HG02571 (cell line): ENCODE measurements around the gene ENDOV.
A peak's percentile ranks its signal among the peaks of the same experiment; 100 is the strongest.

Experiments
- ATAC-seq: cut with Tn5 transposase; IDR thresholded peaks from one replicate; pipeline ENCODE4 v1.9.1; 2021; ENCODE audit warnings: mild to moderate bottlenecking, moderate library complexity; ENCODE audit not compliant: unreplicated experiment

The ENDOV gene

DNA sequence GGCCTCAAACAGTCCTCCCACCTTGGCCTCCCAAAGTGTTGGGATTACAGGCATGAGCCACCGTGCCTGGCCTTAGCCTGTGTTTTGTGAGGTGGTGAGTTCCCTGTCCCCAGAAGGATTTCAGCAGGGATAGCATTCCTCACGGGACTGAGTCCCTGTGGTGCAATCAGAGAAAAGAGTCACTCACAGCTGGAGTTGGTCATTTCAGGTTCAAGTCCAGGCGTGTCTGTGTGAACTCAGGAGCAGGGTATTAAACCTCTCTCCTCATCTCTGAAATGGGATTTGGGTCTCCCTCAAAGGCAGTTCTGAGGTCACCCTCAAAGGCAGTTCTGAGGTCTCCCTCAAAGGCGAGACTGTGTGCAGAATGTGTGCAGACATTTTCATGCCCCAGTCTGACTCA, 32.8 kb downstream of the ENDOV start:
- no peak for ATAC-seq

DNA sequence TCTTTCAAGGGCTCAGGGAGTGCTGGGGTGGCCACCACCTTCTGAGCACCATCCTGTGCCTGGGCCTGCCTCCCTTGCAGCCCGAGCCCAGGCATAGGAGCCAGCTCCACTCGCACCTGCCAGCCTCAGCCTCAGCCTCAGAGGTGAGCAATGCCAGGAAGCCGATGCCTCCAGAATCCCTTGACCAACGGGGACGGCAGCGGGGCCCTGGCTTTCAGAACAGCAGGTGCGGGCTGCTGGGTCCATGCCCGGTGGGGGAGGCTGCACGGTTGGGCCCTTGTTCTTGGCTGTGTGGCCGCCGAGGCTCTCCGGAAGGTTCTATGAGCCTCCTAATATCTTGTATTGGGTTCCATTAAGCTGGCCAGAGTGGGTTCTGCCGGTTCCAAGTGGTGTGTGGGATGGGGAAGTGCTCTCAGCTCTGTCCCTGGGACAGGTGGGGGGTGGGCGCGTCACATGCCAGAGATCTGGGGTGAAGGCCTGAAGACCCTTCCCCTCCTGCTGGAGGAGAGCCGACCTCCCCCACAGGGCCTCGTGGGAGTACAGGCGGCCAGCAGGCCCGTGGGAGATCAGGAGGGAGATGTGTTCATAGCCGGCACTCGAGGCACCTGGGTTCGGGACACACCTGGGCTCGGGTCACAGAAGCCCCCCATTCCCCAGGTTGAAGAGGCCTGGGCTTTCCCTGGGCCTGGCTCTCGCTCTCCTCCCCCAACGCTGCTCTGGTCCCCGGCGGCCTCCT, 34.4 kb downstream of the ENDOV start:
- no peak for ATAC-seq

DNA sequence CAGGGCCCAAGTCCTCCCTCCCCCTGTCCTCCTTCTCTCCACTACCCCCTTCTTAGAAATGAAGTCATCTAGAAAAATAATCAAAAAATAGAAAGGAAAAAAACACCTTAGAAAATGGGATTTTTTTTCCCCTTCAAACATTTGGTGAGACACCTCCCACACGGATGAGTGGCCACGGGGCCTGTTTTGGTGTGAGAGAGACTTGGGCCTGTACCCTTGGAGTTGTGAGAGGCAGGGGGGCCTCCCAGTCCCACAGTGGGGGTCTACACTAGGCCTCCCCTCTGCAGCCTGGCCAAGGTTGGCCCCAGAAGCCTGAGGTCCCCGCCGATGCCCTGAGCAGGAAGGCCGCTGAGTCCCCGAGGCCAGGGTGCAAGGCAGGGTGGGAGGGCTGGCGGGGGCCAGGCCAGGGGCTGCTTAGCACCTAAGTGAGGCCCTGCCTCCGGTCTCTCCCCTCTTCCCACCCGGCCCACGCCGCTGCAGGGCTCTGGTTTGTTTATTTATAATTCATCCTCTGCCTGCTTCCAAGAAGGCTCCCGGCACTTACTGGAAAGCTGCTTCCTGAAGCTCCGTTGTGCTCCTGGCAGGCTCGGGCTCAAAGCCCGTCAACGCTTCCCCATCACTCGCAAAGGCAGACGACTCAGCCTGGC, 35.1 kb downstream of the ENDOV start:
- no peak for ATAC-seq

DNA sequence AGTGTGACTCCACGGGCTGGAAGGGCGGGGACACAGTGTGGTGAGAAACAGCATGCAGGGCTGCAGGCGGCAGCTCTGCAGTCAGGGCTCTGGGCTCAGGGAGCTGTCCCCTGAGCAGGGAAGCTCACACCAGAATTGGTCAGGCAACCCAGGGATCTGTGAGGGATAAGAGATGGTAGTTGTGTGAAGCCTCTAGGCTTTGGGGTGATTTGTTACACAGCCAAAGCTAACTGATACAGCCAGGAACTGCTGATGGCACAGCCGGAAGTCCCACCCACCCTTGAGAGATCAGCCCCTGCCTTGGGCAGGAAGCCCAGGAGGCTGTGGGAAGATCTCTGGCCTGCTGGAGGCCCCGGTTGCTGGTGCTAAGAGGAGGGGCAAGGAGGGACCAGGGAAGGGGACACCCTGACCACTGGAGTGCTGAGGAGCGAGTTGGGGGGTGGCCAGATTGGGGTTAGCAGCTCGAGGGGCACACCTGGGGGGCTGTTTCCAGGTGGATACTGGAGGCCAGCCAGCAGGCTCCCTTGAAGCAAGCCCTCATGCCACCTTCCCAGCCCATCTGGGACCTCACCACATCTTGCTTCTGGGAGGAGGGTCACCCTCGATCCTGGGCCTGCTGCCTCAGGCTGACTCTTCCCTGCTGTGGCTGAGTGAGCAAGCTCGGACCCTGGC, 36.3 kb downstream of the ENDOV start:
- ATAC-seq, result no peak

DNA sequence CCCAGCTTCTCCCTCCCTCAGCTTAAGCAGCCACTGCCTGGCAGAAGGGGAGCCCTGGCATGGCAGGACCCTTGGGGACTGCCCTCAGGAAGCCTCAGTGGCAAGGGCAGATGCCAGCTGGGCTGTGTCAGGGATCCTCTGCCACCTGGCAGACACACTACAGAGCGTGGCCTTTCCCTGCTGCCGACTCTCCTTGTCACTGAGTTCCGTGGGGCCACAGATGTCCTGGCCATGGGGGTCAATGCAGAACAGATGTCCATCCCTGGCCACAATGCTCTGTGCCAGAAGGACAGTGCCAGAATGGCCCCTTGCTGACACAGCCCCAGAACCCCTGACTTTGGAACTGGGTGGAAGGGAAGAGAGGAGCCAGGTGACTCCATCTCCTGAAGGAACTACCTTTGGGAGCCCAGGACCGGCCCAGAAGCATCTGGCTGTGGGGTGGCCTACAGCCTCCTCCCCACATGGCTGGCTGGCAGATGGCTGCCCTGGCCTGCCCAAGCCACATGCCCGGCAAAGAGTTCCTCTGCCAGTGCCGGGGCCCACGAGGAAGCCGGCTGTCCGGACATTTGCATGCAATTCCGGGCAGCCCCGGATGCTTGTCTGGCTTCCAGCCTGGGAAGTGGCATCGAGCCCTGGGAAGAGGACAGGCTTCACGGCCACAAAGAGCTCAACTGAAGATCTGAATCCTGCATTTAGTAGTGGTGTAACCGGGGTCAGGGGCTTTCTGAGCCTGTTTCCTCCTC, 37.4 kb downstream of the ENDOV start:
- ATAC-seq, result no peak

DNA sequence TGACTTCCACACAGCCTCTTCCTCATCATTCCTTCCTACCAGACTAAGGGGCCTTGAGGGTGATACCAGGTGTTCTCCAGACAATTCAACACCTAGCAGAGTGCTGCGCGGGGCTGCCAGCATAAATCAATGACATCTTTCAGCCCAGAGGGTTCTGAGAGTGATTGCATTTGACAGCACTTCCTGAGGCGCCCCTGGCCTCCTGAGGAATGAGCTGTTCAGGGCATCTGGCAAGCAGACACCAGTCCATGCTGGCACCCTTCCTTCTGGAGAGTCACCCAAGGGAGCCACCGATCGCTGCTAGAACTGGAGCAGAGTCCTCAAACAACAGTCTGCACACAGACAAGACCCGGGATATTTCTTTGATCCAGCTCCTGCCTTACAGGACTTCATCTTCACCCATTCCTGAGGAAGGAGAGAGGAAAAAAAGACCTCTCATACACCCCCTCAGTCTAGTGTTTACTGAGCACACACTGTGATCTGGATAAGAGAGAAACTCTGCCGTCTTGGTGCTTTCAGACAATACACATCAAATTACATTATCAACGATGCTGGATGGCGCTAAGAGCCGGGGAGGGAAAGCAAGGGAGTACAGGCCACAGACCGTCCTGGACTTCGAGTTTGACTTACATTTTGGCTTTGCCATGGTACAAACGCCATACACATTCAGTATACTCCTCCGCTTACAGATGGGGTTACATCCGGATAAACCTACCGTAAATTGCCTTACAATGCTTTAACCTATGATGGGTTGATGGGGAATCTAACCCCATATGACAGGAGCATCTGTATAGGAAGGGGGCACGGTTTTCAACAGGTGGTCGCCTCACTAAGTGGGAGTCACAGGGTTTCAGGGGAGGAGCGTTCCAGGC, 38.4 kb downstream of the ENDOV start:
- no peak for ATAC-seq

DNA sequence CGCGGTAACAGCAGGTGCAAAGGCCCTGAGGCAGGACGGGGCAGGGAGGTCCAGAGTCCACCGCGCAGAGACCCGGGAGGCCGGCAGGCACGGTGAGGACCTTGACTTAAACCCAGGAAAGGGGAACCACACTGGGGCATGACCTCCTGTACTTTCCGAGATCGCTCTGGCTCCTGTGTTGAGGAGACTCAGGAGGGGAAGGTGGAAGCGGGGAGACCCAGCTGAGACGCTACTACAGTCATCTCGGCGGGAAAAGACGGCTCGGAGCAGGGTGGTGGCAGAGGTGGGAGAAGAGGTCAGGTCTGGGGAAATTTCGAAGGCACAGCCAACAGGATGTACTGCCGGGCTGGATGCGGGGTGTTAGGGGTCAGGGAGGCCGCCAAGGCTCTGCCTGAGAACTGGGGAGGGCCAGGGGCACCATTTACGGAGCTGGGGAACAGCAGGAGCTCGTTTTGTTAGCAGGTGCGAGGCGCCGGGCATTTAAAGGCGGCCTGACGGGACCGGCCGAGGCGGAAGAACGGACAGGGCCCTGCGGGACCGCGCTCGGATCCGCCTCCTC, 39.1 kb downstream of the ENDOV start:
- ATAC-seq, result no peak

DNA sequence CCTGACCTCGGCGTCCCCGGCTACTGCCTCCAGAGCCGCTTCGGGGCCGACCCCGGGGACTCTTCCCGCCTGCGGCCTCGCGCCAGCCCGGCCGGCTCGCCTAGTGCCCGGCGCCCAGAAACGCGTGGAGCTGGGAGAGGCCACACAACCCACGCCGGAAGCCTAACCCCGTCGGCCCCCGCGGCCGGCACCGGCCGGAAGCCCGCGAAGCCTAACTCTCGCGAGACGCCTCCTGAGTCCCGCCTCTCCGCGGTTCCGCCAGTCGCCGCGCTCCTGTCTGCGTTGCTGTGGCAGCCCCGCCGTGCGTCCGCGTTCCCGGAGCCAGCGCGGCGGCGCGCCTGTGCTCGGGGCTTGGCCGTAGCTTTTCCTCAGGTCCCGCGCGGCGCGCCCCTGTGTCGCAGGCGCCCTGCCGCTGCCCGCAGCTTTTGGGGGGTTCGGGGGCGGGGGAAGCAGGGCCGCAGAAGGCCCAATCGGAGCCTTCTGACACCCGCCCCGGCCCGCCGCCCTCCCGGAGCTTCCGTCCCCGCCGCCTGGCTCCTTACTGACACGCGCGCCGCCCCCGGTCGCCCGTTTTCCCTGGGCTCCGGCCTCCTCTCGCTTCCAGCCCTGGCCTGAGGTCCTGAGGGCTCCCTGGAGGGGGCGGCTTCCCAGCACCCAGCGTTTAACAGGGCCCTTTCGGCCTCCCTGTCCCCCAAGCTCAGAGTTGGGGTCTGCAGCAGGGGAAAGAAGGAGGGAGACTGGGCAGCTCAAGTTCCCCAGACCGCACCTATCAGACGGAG, 39.8 kb downstream of the ENDOV start:
- ATAC-seq, result peak; percentile 79

DNA sequence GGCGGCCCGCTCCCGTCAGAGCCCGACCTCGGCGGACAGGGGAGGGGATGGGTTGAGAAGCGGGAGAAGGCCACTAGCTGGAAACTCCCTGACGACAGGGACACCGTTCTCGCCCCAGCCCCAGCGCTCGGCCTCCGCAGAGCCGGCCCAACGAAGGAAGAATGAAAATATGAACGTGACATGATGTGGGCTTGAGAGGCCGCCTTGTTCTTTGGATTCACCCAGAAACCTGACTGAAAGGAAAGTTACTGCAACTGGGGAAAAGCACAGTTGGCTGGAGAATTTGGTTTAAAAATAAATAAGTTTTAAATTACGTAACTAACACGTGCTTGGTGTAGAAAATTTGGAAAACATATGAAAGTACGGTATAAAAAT, 40.4 kb downstream of the ENDOV start:
- no peak for ATAC-seq

DNA sequence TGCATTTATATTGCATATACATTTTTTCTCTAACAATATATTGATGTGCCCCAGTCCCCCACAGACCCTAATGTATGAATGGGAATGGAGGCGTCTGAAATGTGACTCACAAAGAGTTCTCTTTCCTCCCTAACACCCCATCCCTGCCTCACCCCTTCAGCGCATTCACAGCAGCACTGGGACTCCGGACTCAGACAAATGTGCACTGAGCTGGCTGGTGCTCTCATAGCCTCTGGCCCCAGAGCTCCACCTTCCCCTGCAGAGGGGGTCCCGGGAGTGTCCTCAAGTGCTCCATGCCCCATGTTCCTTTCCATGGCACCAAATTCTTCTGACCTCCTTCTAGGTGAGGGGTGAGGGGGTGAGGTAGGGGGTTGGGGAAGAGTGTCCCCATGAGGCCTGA, 40.8 kb downstream of the ENDOV start:
- ATAC-seq, result no peak

DNA sequence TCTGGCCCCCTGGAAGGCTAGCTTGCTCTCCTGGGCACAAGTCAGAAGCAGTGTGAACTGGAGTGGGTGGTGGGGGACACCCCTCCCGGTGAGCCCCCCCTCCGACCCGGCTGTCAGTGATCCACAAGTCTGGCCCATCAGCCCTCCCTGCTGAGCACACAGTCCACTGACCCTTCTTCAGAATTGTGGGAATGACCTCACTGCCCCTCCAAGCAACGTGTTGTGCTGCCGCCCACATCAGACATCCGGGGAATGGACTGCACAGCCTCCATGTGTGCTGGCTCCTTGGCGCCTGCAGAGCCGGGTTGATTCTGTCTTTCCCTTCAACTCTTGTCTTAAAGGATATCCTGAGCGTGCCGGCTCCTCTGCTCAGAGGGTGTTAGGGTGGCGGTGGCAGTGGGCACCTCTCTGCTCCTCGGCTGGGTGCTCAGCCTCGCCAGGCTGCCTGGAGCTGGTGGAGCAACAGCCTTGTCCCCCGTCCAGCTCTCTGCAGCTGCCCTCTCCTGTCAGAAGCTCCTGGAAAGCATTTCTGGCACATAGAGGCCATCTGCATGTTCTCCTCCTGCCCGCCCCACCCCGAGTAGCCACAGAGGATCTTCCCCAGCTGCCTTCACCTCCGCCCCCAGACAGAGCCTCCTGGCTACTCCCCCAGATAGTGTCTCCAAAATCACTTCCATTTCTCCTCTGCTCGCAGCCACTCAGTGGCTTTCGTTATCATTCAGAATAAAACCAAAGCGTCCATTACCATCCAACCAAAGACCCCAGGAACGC, 41.7 kb downstream of the ENDOV start:
- no peak for ATAC-seq

DNA sequence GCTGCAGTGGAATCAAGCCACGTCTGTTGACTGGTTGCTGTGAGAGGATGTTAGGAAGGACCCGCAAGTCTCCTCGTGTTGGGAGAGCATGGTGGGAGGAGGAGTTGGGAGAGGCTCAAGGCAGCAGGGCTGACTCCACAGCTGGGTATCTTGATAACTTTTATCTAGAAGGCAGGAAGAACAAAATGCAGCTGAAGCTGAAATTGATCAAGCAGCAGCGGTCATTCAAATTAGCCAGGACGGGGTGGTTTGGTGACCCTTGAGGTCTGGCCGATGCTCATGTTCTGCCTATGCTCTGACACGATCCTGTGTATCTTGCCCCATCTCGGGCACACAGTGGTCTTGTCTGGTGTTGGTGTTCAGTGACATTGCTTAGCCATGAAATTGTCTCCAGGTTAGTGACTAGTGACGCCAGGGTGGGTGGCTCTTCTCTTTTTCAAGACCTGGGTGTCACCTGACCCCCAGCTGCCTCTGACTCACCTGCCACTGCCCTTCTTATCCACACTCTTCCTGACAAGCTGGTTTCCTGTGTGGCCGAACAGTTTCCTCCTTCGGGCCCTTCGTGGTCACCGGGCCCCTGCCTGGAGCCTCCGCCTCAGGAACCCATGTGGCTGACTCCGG, 42.4 kb downstream of the ENDOV start:
- ATAC-seq, result no peak

DNA sequence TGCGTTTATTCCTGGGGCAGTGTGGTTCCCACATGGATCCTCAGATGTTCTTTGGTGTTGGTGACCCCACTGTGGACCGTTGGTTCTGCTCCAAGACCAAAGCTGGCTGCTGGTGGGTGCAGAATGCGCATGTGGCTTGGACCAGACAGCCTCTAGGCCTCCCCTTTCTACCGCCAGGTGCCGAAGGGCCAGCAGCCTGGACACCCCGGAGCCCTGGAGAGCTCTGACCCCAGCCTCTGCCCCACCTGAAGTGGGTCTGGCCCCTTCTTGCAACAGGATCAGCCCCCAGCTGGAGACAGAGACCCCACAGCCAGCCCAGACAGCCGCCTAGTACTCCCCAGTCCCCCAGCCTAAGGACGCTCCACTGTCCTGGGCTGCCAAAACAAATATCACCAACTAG, 43.0 kb downstream of the ENDOV start:
- no peak for ATAC-seq

DNA sequence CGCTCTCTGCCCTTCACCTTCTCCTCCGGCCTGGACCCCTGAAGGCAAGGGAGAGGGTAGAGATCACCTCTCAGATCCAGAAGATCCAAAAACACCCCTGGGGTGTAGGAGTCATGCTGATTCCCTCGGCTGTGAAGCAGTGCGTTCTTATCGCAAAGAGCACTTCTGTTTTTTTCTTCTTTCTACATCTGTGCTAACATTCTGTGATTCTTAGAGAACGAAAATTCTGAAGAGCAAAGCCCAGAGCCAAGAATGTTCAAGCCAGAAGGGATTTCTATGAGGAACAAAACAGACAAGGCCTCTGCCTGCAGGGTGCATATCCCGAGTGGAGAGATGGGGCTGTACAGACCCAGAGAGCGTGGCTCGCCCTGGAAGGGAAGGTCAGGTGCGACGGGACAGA, 44.3 kb downstream of the ENDOV start:
- ATAC-seq, result no peak

DNA sequence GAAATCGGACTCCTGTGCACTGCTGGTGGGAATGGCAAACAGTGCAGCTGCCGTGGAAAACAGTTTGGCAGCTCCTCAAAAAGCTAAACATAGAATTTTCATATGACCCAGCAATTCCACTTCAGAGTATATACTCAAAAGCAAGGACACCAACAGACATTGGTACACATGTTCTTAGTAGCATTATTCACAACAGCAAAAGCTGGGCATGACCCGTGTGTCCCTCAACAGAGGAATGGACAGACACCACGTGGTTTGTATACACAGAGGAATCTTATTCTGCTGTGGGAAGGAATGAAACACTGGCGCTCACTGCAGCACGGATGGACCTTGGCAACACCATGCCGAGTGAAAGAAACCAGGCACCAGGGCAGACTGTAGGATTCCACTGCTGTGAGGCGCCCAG, 45.5 kb downstream of the ENDOV start:
- no peak for ATAC-seq

DNA sequence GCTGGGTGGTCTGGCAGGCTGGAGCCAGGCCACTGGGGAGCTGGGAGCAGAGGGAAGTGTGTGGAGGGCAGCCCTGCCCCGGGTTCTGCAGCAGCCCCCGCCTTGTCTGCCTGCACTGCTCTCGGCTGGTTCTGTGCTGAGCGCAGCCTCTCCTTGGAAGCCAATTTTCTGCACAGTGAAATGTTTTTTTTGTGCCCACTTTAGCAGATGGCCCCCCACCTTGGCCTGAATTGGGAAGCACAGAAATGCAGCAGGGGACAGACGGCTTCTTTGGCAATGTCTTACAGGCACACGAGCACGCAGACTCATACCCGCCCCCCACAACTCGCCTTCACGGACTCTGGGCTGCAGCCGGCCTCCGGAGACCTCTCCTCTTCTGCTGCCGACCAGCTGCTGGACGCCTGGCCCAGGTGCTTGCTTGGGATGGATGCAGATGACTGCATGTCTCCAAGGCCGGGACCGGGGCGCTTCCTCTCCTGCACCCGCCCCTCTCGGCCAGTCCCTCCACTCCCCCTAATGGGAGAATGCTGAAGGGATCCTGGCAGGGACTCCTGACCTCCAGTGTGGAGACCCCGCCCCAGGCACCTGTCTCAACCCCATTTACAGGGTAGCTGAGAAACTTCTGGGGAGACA, 46.7 kb downstream of the ENDOV start:
- no peak for ATAC-seq

DNA sequence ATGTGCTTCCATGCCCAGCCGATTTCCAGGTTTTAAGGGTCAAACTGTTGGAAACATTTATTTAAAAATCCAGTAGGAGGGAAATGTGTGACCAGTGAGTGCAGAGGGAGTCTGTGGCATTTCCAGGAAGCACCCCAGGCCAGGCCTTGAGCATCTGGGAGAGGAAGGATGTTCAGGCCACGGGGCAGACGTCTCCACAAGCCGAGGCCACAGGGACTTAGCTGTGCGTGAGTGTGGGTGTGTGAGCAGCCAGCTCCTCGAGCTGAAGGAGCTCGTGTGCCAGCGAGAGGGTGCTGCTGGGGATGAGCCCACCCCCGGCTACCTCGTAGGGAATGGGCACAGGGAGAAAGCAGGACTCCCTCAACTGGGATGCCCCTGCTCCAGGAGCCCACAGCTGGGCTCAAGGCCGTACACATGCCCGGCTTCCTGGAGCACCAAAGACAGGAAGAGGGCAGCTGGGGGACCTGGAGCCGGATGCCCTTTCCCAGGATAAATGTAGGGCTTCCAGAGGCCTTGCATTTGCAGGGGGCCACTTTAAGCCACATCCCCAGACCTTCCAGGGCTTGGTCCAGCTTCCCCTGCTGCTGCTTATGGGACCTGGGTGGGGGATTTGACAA, 48.9 kb downstream of the ENDOV start:
- ATAC-seq, result no peak
